Measurements from ENCODE around the gene HMX1.

Gene HMX1

DNA sequence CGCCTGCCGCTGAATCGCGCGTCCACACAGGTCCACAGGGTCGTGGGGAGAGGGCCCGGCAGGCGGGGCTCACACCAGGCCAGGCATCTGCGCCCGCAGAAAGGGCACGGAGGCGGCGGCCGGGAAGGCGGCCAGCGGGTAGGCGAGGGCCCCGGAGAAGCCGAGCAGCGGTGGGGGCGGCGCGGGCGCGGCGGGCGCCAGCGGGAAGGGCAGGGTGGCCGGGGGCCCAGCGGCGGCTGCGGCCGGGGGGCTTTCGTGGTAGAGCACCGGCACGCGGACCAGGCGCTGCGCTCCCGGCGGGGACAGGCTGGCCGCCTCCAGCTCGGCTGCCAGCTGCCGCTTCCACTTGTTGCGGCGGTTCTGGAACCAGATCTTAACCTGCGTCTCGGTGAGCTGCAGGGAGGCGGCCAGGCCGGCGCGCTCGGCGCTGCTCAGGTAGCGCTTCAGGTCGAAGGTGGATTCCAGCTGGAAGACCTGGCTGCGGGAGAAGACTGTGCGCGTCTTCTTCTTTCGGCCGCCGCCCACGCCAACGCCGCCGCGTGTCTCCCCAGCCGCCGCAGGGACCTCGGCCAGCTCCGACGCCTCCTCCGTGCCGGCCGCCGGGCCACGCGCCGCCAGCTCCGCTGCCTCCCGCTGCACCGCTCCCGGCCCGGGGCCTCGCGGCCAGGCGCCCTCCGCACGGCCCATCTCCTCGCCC, 3.9 kb downstream of the HMX1 start:
- Histone ChIP-seq H3K4me1 (ENCODE audit: control insufficient read depth, insufficient read depth, low read length) (no peaks in the 10 kb centered on the region), H3K27me3 (ENCODE audit: control insufficient read depth, insufficient read depth, low read length) (peaks cover 33% of the 10 kb centered on the region), H3K27ac (ENCODE audit: low read depth, low read length) (no peak overlapping the region), H3K4me3 (ENCODE audit: low read length) (no peak overlapping the region), H3K36me3 (ENCODE audit: control insufficient read depth, insufficient read depth, low read length) (no peaks in the 10 kb centered on the region), H3K9ac (ENCODE audit: low read length) (no peak overlapping the region)

DNA sequence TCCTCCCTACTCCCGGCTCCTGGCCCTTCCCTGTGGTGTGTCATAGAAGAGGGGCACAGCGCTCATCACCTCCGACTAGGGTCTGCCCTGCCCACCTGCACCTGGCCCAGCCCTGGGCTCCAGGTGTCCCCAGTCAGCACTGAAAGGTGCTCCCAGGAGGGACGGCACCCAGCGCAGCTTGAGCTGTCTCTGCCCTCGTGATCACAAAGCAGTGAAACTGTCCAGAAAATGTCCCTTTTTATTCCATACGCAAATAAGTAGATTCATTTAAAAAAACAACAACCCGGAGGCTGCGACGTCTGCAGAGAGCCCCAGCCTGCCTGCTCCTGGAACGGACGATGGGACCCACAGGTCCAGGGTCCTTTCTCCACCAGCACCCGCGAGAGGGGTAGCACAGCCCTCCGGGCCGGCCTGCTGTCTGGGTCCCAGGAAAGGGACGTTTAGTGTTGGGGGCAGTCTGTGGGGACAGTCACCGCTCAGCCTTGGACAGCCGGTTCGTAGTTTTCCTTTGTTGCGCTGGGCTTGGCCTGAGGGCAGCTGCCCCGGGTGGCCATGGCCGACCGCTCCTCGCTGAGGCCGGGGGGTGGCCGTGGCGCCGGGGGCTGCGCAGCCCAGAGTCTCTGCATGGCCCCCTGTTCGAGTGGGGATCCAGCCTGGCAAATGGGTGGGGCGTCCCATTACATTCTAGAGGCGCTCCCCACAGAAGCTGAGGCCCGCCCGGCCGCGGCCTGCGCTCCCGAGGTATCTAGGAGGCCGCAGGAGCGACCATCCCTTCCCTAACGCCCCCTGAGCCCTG, 4.6 kb downstream of the HMX1 start:
- H3K9ac ChIP-seq (ENCODE audit: low read length), result no peak overlapping the region
- no peak overlapping the region for H3K4me3 ChIP-seq (ENCODE audit: low read length)
- no peaks in the 10 kb centered on the region for H3K4me1 ChIP-seq (ENCODE audit: control insufficient read depth, insufficient read depth, low read length)
- no peak overlapping the region for H3K27ac ChIP-seq (ENCODE audit: low read depth, low read length)
- H3K36me3 ChIP-seq (ENCODE audit: control insufficient read depth, insufficient read depth, low read length), result no peaks in the 10 kb centered on the region
- H3K27me3 ChIP-seq (ENCODE audit: control insufficient read depth, insufficient read depth, low read length), result peaks cover 32% of the 10 kb centered on the region

DNA sequence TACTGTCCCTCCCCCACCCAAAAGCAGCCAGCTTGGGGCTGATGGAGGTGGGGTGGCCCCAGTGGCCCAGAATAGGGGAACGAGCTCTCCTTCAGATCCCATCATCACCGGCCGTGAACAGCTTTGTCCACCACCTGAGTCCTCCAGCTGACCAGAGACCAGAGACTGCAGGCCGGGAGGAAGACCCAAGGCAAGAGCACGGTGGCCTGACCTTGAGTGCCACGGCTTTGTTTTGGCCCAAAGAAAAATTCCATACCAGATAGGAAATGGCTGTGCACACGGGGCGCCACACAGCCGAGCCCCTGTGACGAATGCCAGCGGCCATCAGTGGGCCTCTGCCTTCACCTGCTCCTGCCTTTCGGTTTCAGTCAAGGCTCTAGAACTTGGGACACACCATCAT, 5.2 kb downstream of the HMX1 start:
- Histone ChIP-seq H3K27me3 (ENCODE audit: control insufficient read depth, insufficient read depth, low read length) (peaks cover 37% of the 10 kb centered on the region), H3K9ac (ENCODE audit: low read length) (no peak overlapping the region), H3K27ac (ENCODE audit: low read depth, low read length) (no peak overlapping the region), H3K36me3 (ENCODE audit: control insufficient read depth, insufficient read depth, low read length) (no peaks in the 10 kb centered on the region), H3K4me1 (ENCODE audit: control insufficient read depth, insufficient read depth, low read length) (no peaks in the 10 kb centered on the region), H3K4me3 (ENCODE audit: low read length) (no peak overlapping the region)

DNA sequence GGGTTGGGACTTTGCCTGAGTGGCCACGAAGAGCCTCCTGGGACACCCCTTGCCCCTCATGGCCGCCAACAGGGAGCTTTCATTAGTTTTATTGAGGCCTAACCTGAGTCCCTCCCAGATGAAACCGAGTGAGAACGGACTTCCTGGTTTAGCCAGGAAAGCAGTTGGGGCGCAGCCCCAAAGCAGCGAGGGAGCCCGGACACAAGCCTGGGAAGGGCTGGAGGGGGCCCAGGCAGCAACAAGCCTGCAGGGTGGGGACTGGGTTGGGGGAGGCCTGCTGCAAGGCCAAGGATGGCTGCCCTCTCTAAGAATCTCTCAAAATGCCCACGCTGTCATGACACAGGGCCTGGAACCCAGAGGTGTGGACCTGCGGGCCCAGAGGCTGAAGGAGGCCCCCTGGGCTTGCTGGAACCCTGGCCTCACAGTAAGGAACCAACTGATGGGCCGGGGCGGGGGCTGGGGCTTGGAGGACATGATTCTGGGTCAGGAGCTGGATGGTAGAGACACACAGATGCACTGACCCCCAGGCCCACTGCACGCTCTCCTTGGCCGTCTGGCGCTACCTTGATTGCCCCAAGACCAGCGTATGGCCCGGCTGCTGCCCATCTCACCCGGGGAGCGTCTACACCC, 5.8 kb downstream of the HMX1 start:
- Histone ChIP-seq H3K27me3 (ENCODE audit: control insufficient read depth, insufficient read depth, low read length) (peaks cover 37% of the 10 kb centered on the region), H3K4me1 (ENCODE audit: control insufficient read depth, insufficient read depth, low read length) (no peaks in the 10 kb centered on the region), H3K9ac (ENCODE audit: low read length) (no peak overlapping the region), H3K4me3 (ENCODE audit: low read length) (no peak overlapping the region), H3K36me3 (ENCODE audit: control insufficient read depth, insufficient read depth, low read length) (no peaks in the 10 kb centered on the region), H3K27ac (ENCODE audit: low read depth, low read length) (no peak overlapping the region)

DNA sequence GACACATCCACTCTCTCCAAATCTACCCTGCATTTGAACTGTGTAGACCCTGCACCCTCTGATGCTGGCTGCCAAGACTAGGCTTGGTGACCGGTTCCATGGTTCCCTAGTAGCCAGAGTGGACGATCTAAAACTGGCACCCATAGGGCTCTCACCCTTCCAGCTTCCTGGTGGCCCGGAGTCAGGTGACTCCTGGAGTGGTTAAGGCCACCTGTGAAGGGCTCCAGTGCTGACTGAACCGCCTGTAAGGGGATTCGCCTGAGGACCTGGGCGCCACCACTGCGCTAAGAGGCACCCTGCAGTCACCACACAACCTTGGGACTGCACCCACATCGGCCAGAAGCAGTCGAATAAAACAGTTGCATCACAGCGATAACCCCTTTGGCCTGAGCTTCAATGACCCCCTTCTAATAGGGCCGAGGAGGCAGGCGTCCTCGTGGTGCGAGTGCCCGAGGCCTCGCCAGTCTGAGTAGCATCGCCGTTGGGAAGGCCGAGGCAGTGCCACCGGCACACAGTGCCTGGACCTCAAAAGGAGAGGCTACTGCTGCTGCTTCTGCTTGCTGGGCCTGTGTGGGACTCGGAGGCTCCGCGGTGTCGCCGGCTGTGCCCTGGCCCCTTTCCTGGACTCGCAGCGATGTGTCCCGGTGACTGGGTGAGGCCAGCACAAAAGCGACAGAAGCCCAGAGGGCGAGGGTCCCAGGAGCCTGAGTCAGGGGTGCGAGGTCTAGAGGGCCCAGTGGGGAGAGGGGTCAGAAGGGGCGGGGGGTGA, 6.5 kb downstream of the HMX1 start:
- no peaks in the 10 kb centered on the region for H3K36me3 ChIP-seq (ENCODE audit: control insufficient read depth, insufficient read depth, low read length)
- no peak overlapping the region for H3K27ac ChIP-seq (ENCODE audit: low read depth, low read length)
- H3K27me3 ChIP-seq (ENCODE audit: control insufficient read depth, insufficient read depth, low read length), result peaks cover 32% of the 10 kb centered on the region
- no peak overlapping the region for H3K9ac ChIP-seq (ENCODE audit: low read length)
- no peaks in the 10 kb centered on the region for H3K4me1 ChIP-seq (ENCODE audit: control insufficient read depth, insufficient read depth, low read length)
- no peak overlapping the region for H3K4me3 ChIP-seq (ENCODE audit: low read length)

DNA sequence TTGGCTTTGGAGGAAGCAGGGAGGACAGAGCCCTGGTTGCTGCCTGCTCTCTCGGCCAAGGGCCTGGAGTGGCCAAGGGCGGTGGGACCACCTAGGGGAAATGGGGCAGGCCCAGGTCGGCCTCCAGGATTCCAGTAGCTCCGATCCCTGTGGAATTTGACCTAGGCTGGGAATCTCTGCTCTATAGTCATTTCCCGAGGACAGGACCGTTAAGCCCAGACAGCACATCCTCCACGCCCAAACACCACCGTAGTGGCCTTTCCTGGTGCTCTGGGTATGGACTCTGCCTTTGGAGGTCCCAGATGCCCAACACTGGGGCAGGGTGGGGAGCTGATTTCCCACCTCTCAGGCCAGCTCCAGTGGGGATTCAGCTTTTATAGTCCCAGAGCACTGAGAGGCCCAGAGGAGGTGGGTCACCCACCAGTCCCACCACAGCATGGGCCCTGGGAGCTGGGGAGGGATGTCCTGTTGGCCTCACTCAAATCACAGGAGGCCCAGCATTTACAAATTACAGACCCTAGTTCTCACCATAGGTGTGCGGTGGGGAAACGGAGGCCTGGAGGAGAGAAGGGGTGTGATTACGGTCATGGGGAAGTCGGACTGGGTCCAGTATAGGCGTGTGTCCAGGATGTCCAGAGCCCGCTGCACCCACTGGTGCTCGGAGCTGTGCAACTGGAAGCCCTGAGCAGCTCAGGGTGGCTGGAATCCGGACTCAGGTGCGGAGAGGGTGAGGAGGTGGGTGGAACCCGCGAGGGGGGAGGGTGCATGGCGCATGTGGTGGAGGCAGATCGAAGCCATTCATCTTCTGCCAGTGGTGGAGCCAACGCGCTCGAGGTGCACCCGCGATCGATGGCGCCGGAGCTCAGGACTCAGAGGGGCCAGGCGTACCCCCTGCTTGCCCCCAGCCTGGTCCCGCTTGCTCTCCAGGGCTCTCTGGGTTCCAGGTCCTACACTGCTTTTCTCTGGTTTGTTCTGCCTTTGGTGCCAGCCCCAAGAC, 7.7 kb downstream of the HMX1 start:
- no peak overlapping the region for H3K9ac ChIP-seq (ENCODE audit: low read length)
- H3K27me3 ChIP-seq (ENCODE audit: control insufficient read depth, insufficient read depth, low read length), result peaks cover 41% of the 10 kb centered on the region
- no peak overlapping the region for H3K4me3 ChIP-seq (ENCODE audit: low read length)
- no peaks in the 10 kb centered on the region for H3K4me1 ChIP-seq (ENCODE audit: control insufficient read depth, insufficient read depth, low read length)
- H3K27ac ChIP-seq (ENCODE audit: low read depth, low read length), result no peak overlapping the region
- no peaks in the 10 kb centered on the region for H3K36me3 ChIP-seq (ENCODE audit: control insufficient read depth, insufficient read depth, low read length)

DNA sequence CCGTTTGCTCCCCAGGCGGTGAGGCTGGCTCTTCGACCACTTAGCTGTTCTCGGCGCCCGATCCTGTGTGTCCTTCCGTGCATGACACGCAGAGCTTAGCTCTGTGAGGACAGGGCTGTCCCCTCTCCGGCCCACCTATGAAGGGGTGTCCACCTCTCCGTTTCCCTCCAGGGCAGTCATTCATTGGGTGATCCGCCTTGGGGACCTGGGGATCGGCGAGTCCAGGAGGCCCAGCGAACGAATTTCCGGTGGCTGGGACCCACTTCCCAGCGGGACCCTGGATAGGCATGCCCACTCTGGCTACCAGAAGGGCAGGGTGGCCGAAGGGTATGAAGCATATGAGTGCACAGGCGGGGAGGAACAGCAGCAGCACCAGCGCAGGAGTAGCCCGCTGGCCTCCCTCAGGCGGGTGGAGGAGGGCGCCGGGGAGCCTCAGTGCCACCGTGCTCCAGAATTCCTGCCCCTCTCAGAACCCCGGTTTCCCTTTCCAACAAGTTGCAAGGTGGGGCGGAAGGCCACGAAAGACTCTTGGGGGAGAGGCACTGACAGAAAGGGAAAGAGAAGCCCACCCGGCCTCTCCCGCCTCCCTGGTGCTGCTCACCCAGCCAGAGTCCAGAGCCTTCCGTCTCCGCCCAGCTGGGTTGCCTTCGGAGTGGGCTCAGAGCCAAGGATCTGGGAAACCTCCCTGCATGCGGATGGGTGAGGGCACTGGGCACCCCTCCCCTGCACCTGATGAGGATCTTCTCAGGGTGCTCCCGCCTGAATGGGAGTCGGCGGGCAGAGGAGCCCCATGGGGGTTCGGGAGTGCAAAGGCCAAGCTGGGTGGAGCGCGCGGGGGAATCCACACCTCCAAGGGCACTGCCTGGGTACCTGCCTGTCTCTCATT, 8.6 kb downstream of the HMX1 start:
- Histone ChIP-seq H3K4me3 (ENCODE audit: low read length) (no peak overlapping the region), H3K36me3 (ENCODE audit: control insufficient read depth, insufficient read depth, low read length) (no peaks in the 10 kb centered on the region), H3K9ac (ENCODE audit: low read length) (no peak overlapping the region), H3K27me3 (ENCODE audit: control insufficient read depth, insufficient read depth, low read length) (peaks cover 48% of the 10 kb centered on the region), H3K4me1 (ENCODE audit: control insufficient read depth, insufficient read depth, low read length) (no peaks in the 10 kb centered on the region), H3K27ac (ENCODE audit: low read depth, low read length) (no peak overlapping the region)

DNA sequence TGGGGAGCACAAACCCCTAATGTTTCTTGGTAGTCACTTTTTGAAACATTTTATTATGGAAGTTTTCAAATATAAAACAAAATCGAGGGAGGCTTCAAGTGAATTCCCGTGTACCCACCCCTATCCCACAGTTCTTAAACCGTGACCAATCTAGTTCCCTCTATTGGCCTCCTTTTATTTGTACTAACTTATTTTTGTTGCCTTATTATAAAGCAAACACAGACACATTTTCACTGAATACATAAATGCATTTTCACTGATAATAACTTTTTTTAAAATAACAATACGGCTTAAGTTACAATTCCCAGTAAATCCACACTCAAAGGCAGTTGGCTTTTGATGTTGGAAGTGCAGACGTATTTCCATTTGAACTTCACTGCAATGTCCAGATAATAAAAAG, 9.3 kb downstream of the HMX1 start:
- Histone ChIP-seq H3K27me3 (ENCODE audit: control insufficient read depth, insufficient read depth, low read length) (peaks cover 49% of the 10 kb centered on the region), H3K36me3 (ENCODE audit: control insufficient read depth, insufficient read depth, low read length) (no peaks in the 10 kb centered on the region)

DNA sequence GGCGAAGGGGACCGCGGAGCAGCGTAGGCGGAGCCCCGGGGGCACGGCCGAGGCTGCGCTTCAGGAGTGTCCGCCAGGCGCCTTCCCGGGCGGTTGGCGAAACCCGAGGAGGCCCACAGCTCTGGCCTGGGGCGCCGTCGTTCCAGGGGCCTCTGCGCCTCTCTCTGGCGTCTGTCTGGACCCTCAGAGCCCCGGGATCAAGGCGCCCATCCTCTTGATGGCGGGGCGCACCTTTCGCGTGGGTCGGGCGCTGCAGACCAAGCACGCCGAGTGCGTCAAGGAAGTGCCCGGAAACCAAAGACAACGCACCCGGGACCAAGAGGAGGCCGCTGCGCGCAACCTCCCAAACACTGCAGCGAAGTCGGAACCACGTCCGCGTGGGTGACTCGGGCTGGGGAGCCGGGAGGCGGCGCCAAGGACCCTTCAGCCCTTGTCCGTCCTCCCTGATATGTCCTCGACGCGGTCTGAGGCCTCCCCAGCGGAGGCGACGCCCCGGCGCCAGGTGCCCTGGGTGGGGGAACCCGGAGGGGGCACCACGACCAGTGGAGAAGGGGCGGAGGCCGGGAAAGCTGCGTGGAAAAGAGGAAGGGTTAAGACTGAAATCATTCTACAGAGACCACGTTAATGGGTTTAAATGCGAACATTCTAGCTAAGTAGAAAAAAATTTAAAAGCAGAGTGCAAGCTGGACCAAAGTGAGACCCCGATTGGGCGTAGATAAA, 9.9 kb downstream of the HMX1 start:
- no peak overlapping the region for H3K27ac ChIP-seq (ENCODE audit: low read depth, low read length)
- no peak overlapping the region for H3K4me3 ChIP-seq (ENCODE audit: low read length)
- H3K4me1 ChIP-seq (ENCODE audit: control insufficient read depth, insufficient read depth, low read length), result no peaks in the 10 kb centered on the region
- no peaks in the 10 kb centered on the region for H3K36me3 ChIP-seq (ENCODE audit: control insufficient read depth, insufficient read depth, low read length)
- peaks cover 49% of the 10 kb centered on the region for H3K27me3 ChIP-seq (ENCODE audit: control insufficient read depth, insufficient read depth, low read length)
- H3K9ac ChIP-seq (ENCODE audit: low read length), result no peak overlapping the region

More for the DNA sequence above, 9.3 kb downstream of the HMX1 start:
- Histone ChIP-seq H3K9ac (ENCODE audit: low read length) (no peak overlapping the region), H3K4me3 (ENCODE audit: low read length) (no peak overlapping the region), H3K27ac (ENCODE audit: low read depth, low read length) (no peak overlapping the region), H3K4me1 (ENCODE audit: control insufficient read depth, insufficient read depth, low read length) (no peaks in the 10 kb centered on the region)

DNA sequence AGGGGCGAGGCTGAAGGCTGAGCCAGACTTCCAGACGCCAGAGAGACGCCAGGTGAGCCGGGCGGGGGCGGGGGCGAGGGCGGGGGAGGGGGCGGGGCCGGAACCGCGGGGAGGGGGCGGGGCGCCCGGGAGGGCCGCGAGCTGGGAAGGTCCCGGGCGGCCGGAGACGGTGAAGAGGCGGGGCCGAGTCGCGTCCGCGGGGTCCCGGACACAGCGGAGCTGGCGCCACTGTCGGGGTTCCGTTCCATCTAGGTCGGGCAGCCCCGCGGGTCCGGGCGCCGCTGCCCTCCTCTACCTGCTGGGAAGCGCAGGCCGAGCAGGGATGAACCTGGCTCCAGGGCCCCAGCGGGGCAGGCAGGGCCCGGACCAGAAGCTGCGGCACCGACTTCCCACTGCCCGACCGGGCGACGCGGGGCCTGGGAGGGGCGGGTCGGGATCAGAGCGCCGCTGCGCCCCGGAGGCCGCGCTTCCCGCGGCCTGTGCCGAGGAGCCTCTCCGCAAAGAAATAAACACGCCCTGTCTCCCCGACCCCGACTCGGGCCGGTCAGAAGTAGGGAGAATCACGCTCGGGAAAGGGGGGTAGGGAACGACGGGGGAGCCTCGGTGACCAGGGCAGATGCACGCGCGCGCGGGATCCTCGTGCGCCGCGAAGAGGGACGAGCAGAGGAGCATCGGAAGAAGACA, 10.6 kb downstream of the HMX1 start:
- Histone ChIP-seq H3K4me3 (ENCODE audit: low read length) (no peak overlapping the region), H3K36me3 (ENCODE audit: control insufficient read depth, insufficient read depth, low read length) (no peaks in the 10 kb centered on the region), H3K27me3 (ENCODE audit: control insufficient read depth, insufficient read depth, low read length) (peaks cover 49% of the 10 kb centered on the region), H3K9ac (ENCODE audit: low read length) (no peak overlapping the region), H3K27ac (ENCODE audit: low read depth, low read length) (no peak overlapping the region), H3K4me1 (ENCODE audit: control insufficient read depth, insufficient read depth, low read length) (no peaks in the 10 kb centered on the region)

All from rectal smooth muscle tissue (tissue), 1 donor.